Measurements from ENCODE around the gene EIF5B. TPM values are rescaled to one million over a fixed set of nuclear protein-coding genes. Genes with fewer than 3 reads are reported as not detected.

Gene EIF5B
- total and polyA plus RNA-seq, 7 donors = 15.0 to 44.3 (median 32.7) TPM

DNA sequence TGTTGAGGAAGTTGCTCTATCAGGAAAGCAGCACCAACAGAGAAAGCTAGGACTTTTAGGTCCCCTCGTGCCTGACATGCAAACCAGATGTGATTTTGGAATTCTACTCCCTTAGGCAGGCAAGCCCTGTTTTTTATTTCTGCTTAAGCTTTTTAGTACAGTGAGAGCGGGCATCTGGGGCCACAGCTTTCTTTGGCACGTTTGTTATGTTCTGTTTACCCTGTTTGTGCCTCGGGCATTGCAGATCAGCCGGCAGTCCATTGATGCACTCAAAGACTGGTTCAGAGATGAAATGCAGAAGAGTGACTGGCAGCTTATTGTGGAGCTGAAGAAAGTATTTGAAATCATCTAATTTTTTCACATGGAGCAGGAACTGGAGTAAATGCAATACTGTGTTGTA is 61.9 kb downstream of the EIF5B start:
- DNase-seq = no peak
- Histone ChIP-seq H3K9me3 (no peaks in the 10 kb centered on the region), H3K4me3 (no peak overlapping the region), H3K27ac (no peak overlapping the region), H3K27me3 (no peaks in the 10 kb centered on the region), H3K36me3 (peaks cover 19 to 100% (median 45%) of the 10 kb centered on the region in 4 donors), H3K4me1 (no peaks in the 10 kb centered on the region)
- WGBS, 2 donors = 86 to 88% methylated on average over 5 of the region's 5 CpGs
- intact Hi-C loops (cut with DNase I) = no loop called here
- TF ChIP-seq EP300 (IDR thresholded peaks at IDR 0.05) (no peak), POLR2AphosphoS5 (IDR thresholded peaks at IDR 0.05) (no peak), POLR2A (IDR thresholded peaks at IDR 0.05) (no peak)
- TF ChIP-seq, protein P1, sequence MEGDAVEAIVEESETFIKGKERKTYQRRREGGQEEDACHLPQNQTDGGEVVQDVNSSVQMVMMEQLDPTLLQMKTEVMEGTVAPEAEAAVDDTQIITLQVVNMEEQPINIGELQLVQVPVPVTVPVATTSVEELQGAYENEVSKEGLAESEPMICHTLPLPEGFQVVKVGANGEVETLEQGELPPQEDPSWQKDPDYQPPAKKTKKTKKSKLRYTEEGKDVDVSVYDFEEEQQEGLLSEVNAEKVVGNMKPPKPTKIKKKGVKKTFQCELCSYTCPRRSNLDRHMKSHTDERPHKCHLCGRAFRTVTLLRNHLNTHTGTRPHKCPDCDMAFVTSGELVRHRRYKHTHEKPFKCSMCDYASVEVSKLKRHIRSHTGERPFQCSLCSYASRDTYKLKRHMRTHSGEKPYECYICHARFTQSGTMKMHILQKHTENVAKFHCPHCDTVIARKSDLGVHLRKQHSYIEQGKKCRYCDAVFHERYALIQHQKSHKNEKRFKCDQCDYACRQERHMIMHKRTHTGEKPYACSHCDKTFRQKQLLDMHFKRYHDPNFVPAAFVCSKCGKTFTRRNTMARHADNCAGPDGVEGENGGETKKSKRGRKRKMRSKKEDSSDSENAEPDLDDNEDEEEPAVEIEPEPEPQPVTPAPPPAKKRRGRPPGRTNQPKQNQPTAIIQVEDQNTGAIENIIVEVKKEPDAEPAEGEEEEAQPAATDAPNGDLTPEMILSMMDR (IDR thresholded peaks at IDR 0.05) = no peak

DNA sequence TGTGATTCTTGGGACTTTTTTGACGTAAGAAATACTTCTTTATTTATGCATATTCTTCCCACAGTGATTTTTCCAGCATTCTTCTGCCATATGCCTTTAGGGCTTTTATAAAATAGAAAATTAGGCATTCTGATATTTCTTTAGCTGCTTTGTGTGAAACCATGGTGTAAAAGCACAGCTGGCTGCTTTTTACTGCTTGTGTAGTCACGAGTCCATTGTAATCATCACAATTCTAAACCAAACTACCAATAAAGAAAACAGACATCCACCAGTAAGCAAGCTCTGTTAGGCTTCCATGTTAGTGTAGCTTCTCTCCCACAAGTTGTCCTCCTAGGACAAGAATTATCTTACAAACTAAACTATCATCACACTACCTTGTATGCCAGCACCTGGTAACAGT is 62.6 kb downstream of the EIF5B start:
- Histone ChIP-seq H3K27me3 (no peaks in the 10 kb centered on the region), H3K27ac (peak overlapping the region in 1 of 4 donors; percentile 36), H3K4me3 (no peak overlapping the region), H3K4me1 (no peaks in the 10 kb centered on the region), H3K9me3 (no peaks in the 10 kb centered on the region), H3K36me3 (peaks cover 17 to 100% (median 48%) of the 10 kb centered on the region in 4 donors)
- no peak for DNase-seq
- intact Hi-C loops (cut with DNase I) = no loop called here
- TF ChIP-seq, protein P1 (IDR thresholded peaks at IDR 0.05) = no peak
- no peak for TF ChIP-seq POLR2AphosphoS5 (IDR thresholded peaks at IDR 0.05)
- no peak for TF ChIP-seq POLR2A (IDR thresholded peaks at IDR 0.05)
- TF ChIP-seq EP300 (IDR thresholded peaks at IDR 0.05) = no peak
- WGBS, 2 donors = 70 to 84% methylated on average over 2 of the region's 2 CpGs

DNA sequence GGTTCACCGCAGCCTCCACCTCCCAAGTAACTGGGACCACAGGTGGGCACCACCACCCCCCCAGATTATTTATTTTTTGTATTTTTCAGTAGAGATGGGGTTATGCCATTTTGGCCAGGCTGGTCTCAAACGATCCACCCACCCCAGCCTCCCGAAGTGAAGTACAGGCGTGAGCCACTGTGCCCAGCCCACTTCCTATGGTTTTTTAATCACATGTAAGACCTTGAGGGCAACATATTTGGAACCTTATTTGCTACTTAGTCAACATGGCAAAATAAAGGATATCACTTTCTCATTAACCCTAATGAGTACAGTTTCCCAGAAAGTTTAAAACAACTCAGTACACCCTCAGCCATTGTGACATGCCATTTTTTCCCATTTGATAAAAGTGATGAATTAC is 64.7 kb downstream of the EIF5B start:
- H3K27ac ChIP-seq = no peak overlapping the region
- H3K36me3 ChIP-seq = peaks cover 11 to 100% (median 55%) of the 10 kb centered on the region in 4 donors
- no peaks in the 10 kb centered on the region for H3K9me3 ChIP-seq
- no peak for DNase-seq
- no peak overlapping the region for H3K4me3 ChIP-seq
- peaks cover 0 to 4% (median 0%) of the 10 kb centered on the region in 4 donors for H3K4me1 ChIP-seq
- H3K27me3 ChIP-seq = no peaks in the 10 kb centered on the region
- no peak for TF ChIP-seq EP300 (IDR thresholded peaks at IDR 0.05)
- no peak for TF ChIP-seq POLR2A (IDR thresholded peaks at IDR 0.05)
- TF ChIP-seq POLR2AphosphoS5 (IDR thresholded peaks at IDR 0.05) = no peak
- TF ChIP-seq, protein P1 (IDR thresholded peaks at IDR 0.05) = no peak
- 83 to 84% methylated on average over 4 of the region's 4 CpGs for WGBS, 2 donors
- intact Hi-C loops (cut with DNase I) = no loop called here

DNA sequence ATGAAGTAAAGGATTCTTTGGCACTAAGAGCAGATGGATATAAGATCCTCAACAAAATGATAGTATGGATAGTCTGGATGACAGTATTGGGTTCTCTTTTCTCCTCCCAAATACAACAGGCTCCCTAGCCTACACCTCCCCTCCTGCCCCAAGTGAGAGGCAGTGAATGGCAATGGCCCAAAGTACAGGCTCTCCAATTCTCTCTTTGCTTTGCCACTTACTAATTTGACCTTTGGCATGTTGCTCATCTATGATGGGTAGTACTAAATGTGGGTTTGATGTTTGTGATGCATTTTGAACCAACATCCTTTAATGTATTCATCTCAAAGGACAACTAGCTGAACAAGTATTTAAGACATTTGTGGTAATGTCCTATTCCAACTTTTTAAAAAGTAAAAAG is 65.9 kb downstream of the EIF5B start:
- Histone ChIP-seq H3K9me3 (no peaks in the 10 kb centered on the region), H3K27ac (no peak overlapping the region), H3K36me3 (peaks cover 11 to 95% (median 52%) of the 10 kb centered on the region in 4 donors), H3K4me3 (no peak overlapping the region), H3K27me3 (no peaks in the 10 kb centered on the region), H3K4me1 (peaks cover 0 to 4% (median 0%) of the 10 kb centered on the region in 4 donors)
- DNase-seq = no peak
- no peak for TF ChIP-seq POLR2A (IDR thresholded peaks at IDR 0.05)
- TF ChIP-seq, protein P1 (IDR thresholded peaks at IDR 0.05) = no peak
- no peak for TF ChIP-seq EP300 (IDR thresholded peaks at IDR 0.05)
- TF ChIP-seq POLR2AphosphoS5 (IDR thresholded peaks at IDR 0.05) = no peak
- intact Hi-C loops (cut with DNase I) = no loop called here

DNA sequence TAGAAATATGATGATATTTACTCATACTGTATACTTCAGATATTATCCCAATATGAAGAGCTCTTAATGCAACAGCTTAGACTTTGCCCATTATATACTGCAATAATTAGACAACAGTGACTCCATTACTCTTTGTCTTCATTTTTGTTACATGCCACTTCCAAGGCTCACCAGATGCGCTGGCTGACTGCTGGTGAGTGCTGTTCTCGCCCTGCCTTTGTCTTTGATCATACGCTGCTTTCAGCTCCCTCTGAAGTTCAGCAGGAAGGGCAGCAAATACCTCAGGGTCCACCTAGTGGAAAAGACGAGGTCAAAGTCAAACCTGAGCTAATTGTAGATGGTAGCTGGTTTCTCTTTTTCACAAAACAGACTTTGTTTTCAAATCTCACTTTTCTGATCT is 66.3 kb downstream of the EIF5B start:
- Histone ChIP-seq H3K27ac (no peak overlapping the region), H3K4me1 (peaks cover 0 to 4% (median 0%) of the 10 kb centered on the region in 4 donors), H3K9me3 (no peaks in the 10 kb centered on the region), H3K4me3 (no peak overlapping the region), H3K27me3 (no peaks in the 10 kb centered on the region), H3K36me3 (peaks cover 11 to 91% (median 50%) of the 10 kb centered on the region in 4 donors)
- DNase-seq = no peak
- no peak for TF ChIP-seq POLR2A (IDR thresholded peaks at IDR 0.05)
- TF ChIP-seq EP300 (IDR thresholded peaks at IDR 0.05) = no peak
- TF ChIP-seq POLR2AphosphoS5 (IDR thresholded peaks at IDR 0.05) = no peak
- TF ChIP-seq, protein P1 (IDR thresholded peaks at IDR 0.05) = no peak
- 32 to 54% methylated on average over 4 of the region's 4 CpGs for WGBS, 2 donors
- intact Hi-C loops (cut with DNase I) = no loop called here

Measured in sigmoid colon (tissue), 7 donors.